Measurements from ENCODE around the gene UGT1A7.

UGT1A7 gene

GRCh38 chr2:233802132-233802815, 120.6 kb downstream of the UGT1A7 start:
- Histone ChIP-seq H3K4me2 (ENCODE audit: low read length) (no peak overlapping the region), H3K23ac (ENCODE audit: low read length) (no peak overlapping the region), H2BK5ac (ENCODE audit: low read length) (no peak overlapping the region), H2AK5ac (ENCODE audit: low read length) (no peak overlapping the region), H2BK15ac (replicated peaks; ENCODE audit: low read depth) (no peak overlapping the region), H3K79me1 (ENCODE audit: low read length) (no peaks in the 10 kb centered on the region), H3K4me3 (ENCODE audit: low read length) (no peak overlapping the region), H3K56ac (ENCODE audit: low read length) (no peak overlapping the region), H4K8ac (ENCODE audit: low read depth, low read length) (no peak overlapping the region), H3K4ac (ENCODE audit: low read depth, low read length) (no peak overlapping the region), H3K18ac (ENCODE audit: low read length) (no peak overlapping the region), H3K27ac (ENCODE audit: low read depth, low read length) (no peak overlapping the region), H4K5ac (ENCODE audit: low read length) (no peak overlapping the region), H3K36me3 (ENCODE audit: control insufficient read depth, insufficient read depth, low read length) (no peaks in the 10 kb centered on the region), H3K9ac (ENCODE audit: low read length) (no peak overlapping the region), H3K79me2 (ENCODE audit: control insufficient read depth, insufficient read depth, low read length) (no peaks in the 10 kb centered on the region), H2BK120ac (ENCODE audit: low read depth, low read length) (no peak overlapping the region), H3K27me3 (ENCODE audit: insufficient read depth, low read length, poor library complexity) (no peaks in the 10 kb centered on the region), H3K4me1 (ENCODE audit: control insufficient read depth, low read depth, low read length) (no peaks in the 10 kb centered on the region)
- no peak for DNase-seq
- no CpG with 5 or more reads among the region's 3 CpGs for WGBS (ENCODE audit: extremely low coverage, insufficient coverage, low lambda C conversion rate)

DNA sequence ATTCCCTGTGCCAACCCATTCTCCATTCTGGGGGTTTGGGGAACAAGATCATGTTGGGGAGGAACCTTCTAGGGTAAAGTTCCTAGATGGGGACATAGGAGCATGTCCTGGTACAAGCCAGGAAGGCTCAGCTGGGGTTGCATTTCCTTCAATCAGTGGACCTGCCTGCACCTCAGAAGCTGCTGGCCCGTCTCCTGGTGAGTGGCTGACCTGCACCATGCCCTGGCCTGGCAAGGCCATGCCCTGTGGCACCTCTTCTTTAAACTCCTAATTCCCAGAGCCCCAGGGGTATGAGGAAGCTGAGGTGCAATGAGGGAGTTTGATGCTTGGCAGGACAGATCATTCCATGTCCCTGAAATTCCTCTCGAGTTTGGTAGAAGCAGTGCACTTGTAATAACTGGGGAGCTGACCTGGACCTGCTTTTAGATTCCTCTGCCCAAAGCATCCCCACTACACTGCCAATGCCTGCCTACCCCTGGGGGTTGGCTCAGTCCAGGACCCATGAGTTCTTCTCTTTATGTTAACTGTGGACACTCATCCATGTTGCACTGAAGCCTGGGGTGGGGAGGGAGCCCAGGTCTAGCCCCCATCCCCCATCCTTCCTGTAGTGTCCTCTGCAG, 121.7 kb downstream of the UGT1A7 start:
- DNase-seq = no peak
- Histone ChIP-seq H4K5ac (ENCODE audit: low read length) (no peak overlapping the region), H2BK5ac (ENCODE audit: low read length) (no peak overlapping the region), H3K4me3 (ENCODE audit: low read length) (no peak overlapping the region), H3K18ac (ENCODE audit: low read length) (no peak overlapping the region), H2BK120ac (ENCODE audit: low read depth, low read length) (no peak overlapping the region), H4K8ac (ENCODE audit: low read depth, low read length) (no peak overlapping the region), H3K4ac (ENCODE audit: low read depth, low read length) (no peak overlapping the region), H3K79me2 (ENCODE audit: control insufficient read depth, insufficient read depth, low read length) (no peaks in the 10 kb centered on the region), H3K23ac (ENCODE audit: low read length) (no peak overlapping the region), H3K27me3 (ENCODE audit: insufficient read depth, low read length, poor library complexity) (no peaks in the 10 kb centered on the region), H2BK15ac (replicated peaks; ENCODE audit: low read depth) (no peak overlapping the region), H2AK5ac (ENCODE audit: low read length) (no peak overlapping the region), H3K56ac (ENCODE audit: low read length) (no peak overlapping the region), H3K9ac (ENCODE audit: low read length) (no peak overlapping the region), H3K4me1 (ENCODE audit: control insufficient read depth, low read depth, low read length) (no peaks in the 10 kb centered on the region), H3K79me1 (ENCODE audit: low read length) (no peaks in the 10 kb centered on the region), H3K36me3 (ENCODE audit: control insufficient read depth, insufficient read depth, low read length) (no peaks in the 10 kb centered on the region), H3K27ac (ENCODE audit: low read depth, low read length) (no peak overlapping the region), H3K4me2 (ENCODE audit: low read length) (no peak overlapping the region)
- WGBS (ENCODE audit: extremely low coverage, insufficient coverage, low lambda C conversion rate) = no CpG with 5 or more reads among the region's 2 CpGs

DNA sequence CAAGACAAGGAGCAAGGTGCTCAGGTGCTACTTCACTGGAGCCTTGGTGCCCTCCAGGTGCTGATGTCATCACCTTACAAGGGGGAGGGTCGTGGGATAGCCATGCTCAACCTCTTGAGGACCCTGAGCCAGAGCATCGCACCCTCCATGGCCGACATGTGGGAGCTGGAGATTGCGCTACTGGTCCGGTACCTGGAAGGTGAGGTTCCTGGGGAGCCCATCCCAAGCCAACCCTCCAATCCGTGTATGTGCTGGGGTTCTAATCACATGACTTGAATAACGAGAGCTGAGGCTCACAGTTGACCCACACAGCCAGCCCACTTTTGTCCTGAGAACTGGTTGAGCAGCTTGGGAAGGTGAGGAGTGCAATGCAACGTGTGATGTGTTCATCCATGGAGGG, 122.3 kb downstream of the UGT1A7 start:
- no peak for DNase-seq
- no peak overlapping the region for H3K4me3 ChIP-seq (ENCODE audit: low read length)
- no peak overlapping the region for H3K9ac ChIP-seq (ENCODE audit: low read length)
- H3K4me1 ChIP-seq (ENCODE audit: control insufficient read depth, low read depth, low read length) = no peaks in the 10 kb centered on the region
- no peak overlapping the region for H3K4ac ChIP-seq (ENCODE audit: low read depth, low read length)
- no peaks in the 10 kb centered on the region for H3K36me3 ChIP-seq (ENCODE audit: control insufficient read depth, insufficient read depth, low read length)
- H3K79me2 ChIP-seq (ENCODE audit: control insufficient read depth, insufficient read depth, low read length) = no peaks in the 10 kb centered on the region
- H2BK15ac ChIP-seq (replicated peaks; ENCODE audit: low read depth) = no peak overlapping the region
- no peak overlapping the region for H4K5ac ChIP-seq (ENCODE audit: low read length)
- H2BK5ac ChIP-seq (ENCODE audit: low read length) = no peak overlapping the region
- H3K23ac ChIP-seq (ENCODE audit: low read length) = no peak overlapping the region
- no peak overlapping the region for H2AK5ac ChIP-seq (ENCODE audit: low read length)
- H3K27ac ChIP-seq (ENCODE audit: low read depth, low read length) = no peak overlapping the region
- no peak overlapping the region for H3K4me2 ChIP-seq (ENCODE audit: low read length)
- H3K27me3 ChIP-seq (ENCODE audit: insufficient read depth, low read length, poor library complexity) = no peaks in the 10 kb centered on the region
- no peak overlapping the region for H3K18ac ChIP-seq (ENCODE audit: low read length)
- H2BK120ac ChIP-seq (ENCODE audit: low read depth, low read length) = no peak overlapping the region
- H3K56ac ChIP-seq (ENCODE audit: low read length) = no peak overlapping the region
- WGBS (ENCODE audit: extremely low coverage, insufficient coverage, low lambda C conversion rate) = no CpG with 5 or more reads among the region's 8 CpGs
- no peak overlapping the region for H4K8ac ChIP-seq (ENCODE audit: low read depth, low read length)
- H3K79me1 ChIP-seq (ENCODE audit: low read length) = no peaks in the 10 kb centered on the region

GRCh38 chr2:233807215-233807865, 125.6 kb downstream of the UGT1A7 start:
- H3K36me3 ChIP-seq (ENCODE audit: control insufficient read depth, insufficient read depth, low read length) = no peaks in the 10 kb centered on the region
- H3K4me2 ChIP-seq (ENCODE audit: low read length) = no peak overlapping the region
- H3K18ac ChIP-seq (ENCODE audit: low read length) = no peak overlapping the region
- H3K27me3 ChIP-seq (ENCODE audit: insufficient read depth, low read length, poor library complexity) = no peaks in the 10 kb centered on the region
- no peak overlapping the region for H4K5ac ChIP-seq (ENCODE audit: low read length)
- H3K4ac ChIP-seq (ENCODE audit: low read depth, low read length) = no peak overlapping the region
- H2BK15ac ChIP-seq (replicated peaks; ENCODE audit: low read depth) = no peak overlapping the region
- H3K4me1 ChIP-seq (ENCODE audit: control insufficient read depth, low read depth, low read length) = no peaks in the 10 kb centered on the region
- H3K4me3 ChIP-seq (ENCODE audit: low read length) = no peak overlapping the region
- DNase-seq = no peak
- no peak overlapping the region for H3K9ac ChIP-seq (ENCODE audit: low read length)
- WGBS (ENCODE audit: extremely low coverage, insufficient coverage, low lambda C conversion rate) = no CpG with 5 or more reads among the region's 12 CpGs
- H3K27ac ChIP-seq (ENCODE audit: low read depth, low read length) = no peak overlapping the region
- no peaks in the 10 kb centered on the region for H3K79me1 ChIP-seq (ENCODE audit: low read length)
- no peaks in the 10 kb centered on the region for H3K79me2 ChIP-seq (ENCODE audit: control insufficient read depth, insufficient read depth, low read length)
- H3K23ac ChIP-seq (ENCODE audit: low read length) = no peak overlapping the region
- H4K8ac ChIP-seq (ENCODE audit: low read depth, low read length) = no peak overlapping the region
- H3K56ac ChIP-seq (ENCODE audit: low read length) = no peak overlapping the region
- H2BK120ac ChIP-seq (ENCODE audit: low read depth, low read length) = no peak overlapping the region
- H2AK5ac ChIP-seq (ENCODE audit: low read length) = no peak overlapping the region
- H2BK5ac ChIP-seq (ENCODE audit: low read length) = no peak overlapping the region

- Histone ChIP-seq H3K36me3 (ENCODE audit: control insufficient read depth, insufficient read depth, low read length) (no peaks in the 10 kb centered on the region), H3K4me2 (ENCODE audit: low read length) (no peak overlapping the region), H3K56ac (ENCODE audit: low read length) (no peak overlapping the region), H3K27ac (ENCODE audit: low read depth, low read length) (no peak overlapping the region), H3K27me3 (ENCODE audit: insufficient read depth, low read length, poor library complexity) (no peaks in the 10 kb centered on the region), H3K4me3 (ENCODE audit: low read length) (no peak overlapping the region), H4K8ac (ENCODE audit: low read depth, low read length) (no peak overlapping the region), H3K9ac (ENCODE audit: low read length) (no peak overlapping the region), H2BK120ac (ENCODE audit: low read depth, low read length) (no peak overlapping the region), H2BK5ac (ENCODE audit: low read length) (no peak overlapping the region), H3K79me1 (ENCODE audit: low read length) (no peaks in the 10 kb centered on the region), H3K79me2 (ENCODE audit: control insufficient read depth, insufficient read depth, low read length) (no peaks in the 10 kb centered on the region), H3K4ac (ENCODE audit: low read depth, low read length) (no peak overlapping the region), H3K23ac (ENCODE audit: low read length) (no peak overlapping the region), H3K18ac (ENCODE audit: low read length) (no peak overlapping the region), H2BK15ac (replicated peaks; ENCODE audit: low read depth) (no peak overlapping the region), H4K5ac (ENCODE audit: low read length) (no peak overlapping the region), H2AK5ac (ENCODE audit: low read length) (no peak overlapping the region), H3K4me1 (ENCODE audit: control insufficient read depth, low read depth, low read length) (no peaks in the 10 kb centered on the region)
- no peak for DNase-seq
- WGBS (ENCODE audit: extremely low coverage, insufficient coverage, low lambda C conversion rate) = no CpG with 5 or more reads among the region's 10 CpGs
These were observed 126.5 kb downstream of the UGT1A7 start for GRCh38 chr2:233807966-233808935.

Measured in mesendoderm (in vitro differentiated cells).